ENCODE data around the gene NPB. TPM values are rescaled to one million over a fixed set of nuclear protein-coding genes. Genes with fewer than 3 reads are reported as not detected.

Gene NPB
- total and polyA plus RNA-seq, 4 experiments from 2014 or later, result 0.61 to 0.79 TPM; not detected in 2

- no peaks in the 10 kb centered on the region for H3K27me3 Mint-ChIP-seq
- H3K27ac Mint-ChIP-seq, result peak overlapping the region in 6 of 7 donors; percentile 67 to 97 (median 77)
- peak in 1 of 5 donors; percentile 50 for DNase-seq
- Histone ChIP-seq H3K4me1 (ENCODE audit: insufficient read depth, low read length) (peaks cover 43% of the 10 kb centered on the region), H3K27ac (ENCODE audit: low read depth, low read length) (no peak overlapping the region), H3K9me3 (ENCODE audit: control insufficient read depth in 1 of 2, low read length in 2 of 2) (no peaks in the 10 kb centered on the region), H3K27me3 (ENCODE audit: insufficient read depth, low read length) (peaks cover 10% of the 10 kb centered on the region), H3K4me3 (ENCODE audit: low read length in 2 of 2) (no peak overlapping the region), H3K36me3 (ENCODE audit: insufficient read depth, low read length) (no peaks in the 10 kb centered on the region)
- H3K4me3 Mint-ChIP-seq, result peak overlapping the region; percentile 4 to 90 (median 64)
- intact Hi-C loops (cut with micrococcal nuclease), result loop anchor here (10.0 kb wide), 1 partner anchor 830 kb away; no protein-coding TSS in a partner anchor
- POLR2A ChIA-PET (ENCODE audit: partially characterized antibody), result interaction anchor here (0.6 to 4.2 kb wide), 12 partner anchors 10 to 332 kb away, joined by 3 to 40 read pairs (median 4); partner anchors contain the start of genes ARHGDIA, NPB, PCYT2 and PYCR1
- no peaks in the 10 kb centered on the region for H3K9me3 Mint-ChIP-seq
- CTCF ChIA-PET (ENCODE audit: partially characterized antibody), result interaction anchor here (0.9 kb wide), 1 partner anchor 55 kb away, joined by 3 read pairs; no protein-coding TSS in a partner anchor
- no peaks in the 10 kb centered on the region for H3K36me3 Mint-ChIP-seq
- peaks cover 12 to 27% (median 20%) of the 10 kb centered on the region in 4 donors for H3K4me1 Mint-ChIP-seq
Observed at GRCh38 chr17:81924557-81925532, 22.8 kb downstream of the NPB start.

- ChIA-PET POLR2A (ENCODE audit: partially characterized antibody) (interaction anchor here (0.8 to 4.2 kb wide), 11 partner anchors 9 to 377 kb away, joined by 3 to 40 read pairs (median 7); partner anchors contain the start of genes ARHGDIA, PCYT2, PYCR1 and SIRT7), CTCF (ENCODE audit: partially characterized antibody) (interaction anchor here (0.9 kb wide), 1 partner anchor 13 kb away, joined by 3 read pairs; no protein-coding TSS in a partner anchor)
- Mint-ChIP-seq H3K27ac (peak overlapping the region; percentile 84 to 97 (median 90)), H3K27me3 (peaks cover 0 to 2% of the 10 kb centered on the region in 2 donors), H3K4me3 (peak overlapping the region; percentile 81 to 90 (median 84)), H3K4me1 (peaks cover 12 to 27% (median 20%) of the 10 kb centered on the region in 4 donors), H3K9me3 (no peaks in the 10 kb centered on the region), H3K36me3 (no peaks in the 10 kb centered on the region)
- Histone ChIP-seq H3K4me1 (ENCODE audit: insufficient read depth, low read length) (peaks cover 43% of the 10 kb centered on the region), H3K27me3 (ENCODE audit: insufficient read depth, low read length) (peaks cover 10% of the 10 kb centered on the region), H3K36me3 (ENCODE audit: insufficient read depth, low read length) (no peaks in the 10 kb centered on the region), H3K27ac (ENCODE audit: low read depth, low read length) (peak overlapping the region; percentile 68), H3K4me3 (ENCODE audit: low read length in 2 of 2) (peak overlapping the region in 1 of 2 donors; percentile 60), H3K9me3 (ENCODE audit: control insufficient read depth in 1 of 2, low read length in 2 of 2) (no peaks in the 10 kb centered on the region)
- intact Hi-C loops (cut with micrococcal nuclease), result loop anchor here (2.0 to 10.0 kb wide), 3 partner anchors 35 to 831 kb away; partner anchors contain the start of genes ALYREF, ANAPC11 and P4HB
- no peak for DNase-seq
Observed at GRCh38 chr17:81925860-81926450, 23.9 kb downstream of the NPB start.

- DNase-seq, result peak; percentile 42 to 77 (median 45)
- H3K4me1 ChIP-seq (ENCODE audit: insufficient read depth, low read length), result peaks cover 43% of the 10 kb centered on the region
- H3K36me3 ChIP-seq (ENCODE audit: insufficient read depth, low read length), result no peaks in the 10 kb centered on the region
- H3K4me3 ChIP-seq (ENCODE audit: low read length in 2 of 2), result peak overlapping the region; percentile 47 to 60
- CTCF ChIA-PET (ENCODE audit: partially characterized antibody), result interaction anchor here (0.9 kb wide), 1 partner anchor 14 kb away, joined by 3 read pairs; no protein-coding TSS in a partner anchor
- intact Hi-C loops (cut with micrococcal nuclease), result loop anchor here (1.0 to 10.0 kb wide), 4 partner anchors 8 to 832 kb away; partner anchors contain the start of genes ALYREF, ANAPC11, P4HB and SIRT7
- H3K27me3 Mint-ChIP-seq, result peaks cover 0 to 4% of the 10 kb centered on the region in 2 donors
- H3K27ac Mint-ChIP-seq, result peak overlapping the region; percentile 84 to 97 (median 90)
- H3K36me3 Mint-ChIP-seq, result no peaks in the 10 kb centered on the region
- peak overlapping the region; percentile 81 to 90 (median 84) for H3K4me3 Mint-ChIP-seq
- H3K27me3 ChIP-seq (ENCODE audit: insufficient read depth, low read length), result peaks cover 10% of the 10 kb centered on the region
- H3K4me1 Mint-ChIP-seq, result peaks cover 12 to 27% (median 20%) of the 10 kb centered on the region in 4 donors
- no peaks in the 10 kb centered on the region for H3K9me3 Mint-ChIP-seq
- POLR2A ChIA-PET (ENCODE audit: partially characterized antibody), result interaction anchor here (0.6 to 4.2 kb wide), 11 partner anchors 8 to 376 kb away, joined by 3 to 40 read pairs (median 5); partner anchors contain the start of genes ARHGDIA, CENPX, LRRC45 and PCYT2
- no peaks in the 10 kb centered on the region for H3K9me3 ChIP-seq (ENCODE audit: control insufficient read depth in 1 of 2, low read length in 2 of 2)
- peak overlapping the region; percentile 68 for H3K27ac ChIP-seq (ENCODE audit: low read depth, low read length)
Observed at GRCh38 chr17:81926451-81927151, 24.6 kb downstream of the NPB start.

GRCh38 chr17:81927152-81927652, 25.2 kb downstream of the NPB start:
- no peaks in the 10 kb centered on the region for H3K36me3 Mint-ChIP-seq
- CTCF ChIA-PET (ENCODE audit: partially characterized antibody), result interaction anchor here (0.8 to 0.9 kb wide), 2 partner anchors 10 to 57 kb away, joined by 3 to 4 read pairs; no protein-coding TSS in a partner anchor
- H3K4me3 Mint-ChIP-seq, result peak overlapping the region in 3 of 8 donors; percentile 70 to 79 (median 78)
- Histone ChIP-seq H3K36me3 (ENCODE audit: insufficient read depth, low read length) (no peaks in the 10 kb centered on the region), H3K4me1 (ENCODE audit: insufficient read depth, low read length) (peaks cover 43% of the 10 kb centered on the region), H3K4me3 (ENCODE audit: low read length in 2 of 2) (peak overlapping the region; percentile 47 to 60), H3K27ac (ENCODE audit: low read depth, low read length) (peak overlapping the region; percentile 68), H3K9me3 (ENCODE audit: control insufficient read depth in 1 of 2, low read length in 2 of 2) (no peaks in the 10 kb centered on the region), H3K27me3 (ENCODE audit: insufficient read depth, low read length) (peaks cover 10% of the 10 kb centered on the region)
- no peak for DNase-seq
- H3K27me3 Mint-ChIP-seq, result peaks cover 0 to 6% of the 10 kb centered on the region in 2 donors
- POLR2A ChIA-PET (ENCODE audit: partially characterized antibody), result interaction anchor here (0.6 to 4.2 kb wide), 12 partner anchors 10 to 365 kb away, joined by 3 to 40 read pairs (median 8); partner anchors contain the start of genes ALYREF, ANAPC11, ARHGDIA and ASPSCR1
- intact Hi-C loops (cut with micrococcal nuclease), result loop anchor here (1.0 to 10.0 kb wide), 4 partner anchors 9 to 832 kb away; partner anchors contain the start of genes ALYREF, ANAPC11, P4HB and SIRT7
- H3K4me1 Mint-ChIP-seq, result peaks cover 12 to 27% (median 20%) of the 10 kb centered on the region in 4 donors
- H3K9me3 Mint-ChIP-seq, result no peaks in the 10 kb centered on the region
- peak overlapping the region in 5 of 7 donors; percentile 46 to 89 (median 76) for H3K27ac Mint-ChIP-seq

GRCh38 chr17:81927653-81928543, 25.9 kb downstream of the NPB start, which contains the start of gene MAFG:
MAFG (minus strand) TSS chr17:81927735; CDS start chr17:81923185, 4,550 bp downstream.
- peak within 1 kb of the TSS; percentile 84 to 97 (median 90) for H3K27ac Mint-ChIP-seq
- peaks cover 12 to 27% (median 20%) of the 10 kb centered on the region in 4 donors for H3K4me1 Mint-ChIP-seq
- H3K4me1 ChIP-seq (ENCODE audit: insufficient read depth, low read length), result peaks cover 43% of the 10 kb centered on the region
- ChIA-PET POLR2A (ENCODE audit: partially characterized antibody) (interaction anchor here (0.6 to 4.2 kb wide), 10 partner anchors 9 to 106 kb away, joined by 3 to 40 read pairs (median 6); partner anchors contain the start of genes ALYREF, ANAPC11, ARHGDIA and ASPSCR1), CTCF (ENCODE audit: partially characterized antibody) (interaction anchor here (0.8 to 0.9 kb wide), 2 partner anchors 11 to 58 kb away, joined by 3 to 4 read pairs; no protein-coding TSS in a partner anchor)
- DNase-seq, result peak; percentile 85 to 92 (median 90)
- H3K36me3 Mint-ChIP-seq, result no peaks in the 10 kb centered on the region
- H3K4me3 ChIP-seq (ENCODE audit: low read length in 2 of 2), result peak within 1 kb of the TSS; percentile 47 to 60
- H3K27me3 Mint-ChIP-seq, result peaks cover 0 to 6% of the 10 kb centered on the region in 2 donors
- H3K4me3 Mint-ChIP-seq, result peak within 1 kb of the TSS; percentile 81 to 90 (median 84)
- peak within 1 kb of the TSS; percentile 68 for H3K27ac ChIP-seq (ENCODE audit: low read depth, low read length)
- intact Hi-C loops (cut with micrococcal nuclease), result loop anchor here (1.0 to 10.0 kb wide), 5 partner anchors 9 to 833 kb away; partner anchors contain the start of genes ALYREF, ANAPC11, P4HB and PYCR1
- H3K27me3 ChIP-seq (ENCODE audit: insufficient read depth, low read length), result peaks cover 10% of the 10 kb centered on the region
- H3K9me3 ChIP-seq (ENCODE audit: control insufficient read depth in 1 of 2, low read length in 2 of 2), result no peaks in the 10 kb centered on the region
- H3K9me3 Mint-ChIP-seq, result no peaks in the 10 kb centered on the region
- no peaks in the 10 kb centered on the region for H3K36me3 ChIP-seq (ENCODE audit: insufficient read depth, low read length)
